IPS-NIHi7 (cell line): ENCODE data around the gene LEMD1.
"Not testable (repeated sequence)": the region's sequence is repeated elsewhere in the genome, so short reads cannot be mapped to it uniquely, and the experiment has no call there.

Source experiments
- DNase-seq: peaks from one replicate; pipeline ENCODE4 v3.0.0; 2012; ENCODE audit warnings: mixed read lengths; ENCODE audit errors: extremely low spot score

Gene LEMD1

DNA sequence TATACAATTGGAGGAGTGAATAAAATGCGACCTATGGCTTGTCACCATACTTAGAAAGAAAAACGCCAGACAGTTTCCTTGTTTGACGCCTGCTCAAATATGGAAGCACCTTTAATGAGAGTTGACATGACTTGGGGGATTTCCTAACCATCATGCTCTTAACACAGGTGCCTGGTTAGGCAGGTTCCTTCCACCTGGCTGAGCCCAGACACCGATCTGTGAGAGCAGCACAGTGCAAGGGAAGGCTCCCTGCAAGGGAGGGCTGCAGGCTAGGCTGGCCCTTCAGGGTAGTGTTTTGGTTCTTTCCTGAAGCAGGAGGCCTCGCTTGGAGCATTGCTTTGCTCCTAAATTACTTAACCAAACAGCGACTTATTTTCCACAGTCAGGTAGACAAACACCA lies 40.6 kb downstream of the LEMD1 start:
- DNase-seq = no peak

DNA sequence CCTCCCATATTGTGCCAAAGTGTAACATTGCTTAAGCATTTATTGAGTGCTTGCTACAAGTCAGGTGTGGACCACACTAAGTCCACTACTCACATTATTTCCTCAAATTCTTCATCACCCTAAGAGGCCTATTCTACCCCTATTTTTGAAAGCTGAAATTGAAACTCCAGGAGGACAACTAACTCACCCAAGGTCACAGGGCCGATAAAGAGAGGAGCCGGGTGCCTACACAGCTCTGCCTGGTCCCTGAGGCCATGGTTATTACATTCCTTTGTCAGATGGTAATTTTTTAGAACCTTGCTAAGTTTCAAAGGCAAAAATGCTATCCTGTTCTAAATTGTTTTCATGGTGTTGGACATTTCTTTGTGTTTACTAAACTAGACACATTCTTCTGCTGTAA lies 41.0 kb downstream of the LEMD1 start:
- DNase-seq = no peak

DNA sequence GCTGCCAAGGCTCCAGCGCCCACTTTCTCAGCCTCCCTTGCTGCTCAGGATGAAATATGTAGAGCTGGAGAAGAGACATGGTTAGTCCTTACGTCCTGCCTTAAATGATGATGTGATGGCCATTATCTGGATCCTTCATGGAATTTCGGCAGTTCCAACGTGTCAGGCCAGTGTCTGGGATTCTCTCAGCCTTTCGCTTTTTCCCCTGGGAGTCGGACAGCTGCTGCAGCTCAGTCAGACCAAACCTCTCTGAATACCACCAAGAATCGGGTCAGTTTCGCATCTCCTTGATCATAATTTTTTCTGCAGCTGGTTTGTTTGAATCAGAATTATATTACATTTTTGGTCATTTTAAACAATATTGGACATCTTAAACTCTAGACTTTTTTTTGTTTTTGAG lies 42.8 kb downstream of the LEMD1 start:
- no peak for DNase-seq

DNA sequence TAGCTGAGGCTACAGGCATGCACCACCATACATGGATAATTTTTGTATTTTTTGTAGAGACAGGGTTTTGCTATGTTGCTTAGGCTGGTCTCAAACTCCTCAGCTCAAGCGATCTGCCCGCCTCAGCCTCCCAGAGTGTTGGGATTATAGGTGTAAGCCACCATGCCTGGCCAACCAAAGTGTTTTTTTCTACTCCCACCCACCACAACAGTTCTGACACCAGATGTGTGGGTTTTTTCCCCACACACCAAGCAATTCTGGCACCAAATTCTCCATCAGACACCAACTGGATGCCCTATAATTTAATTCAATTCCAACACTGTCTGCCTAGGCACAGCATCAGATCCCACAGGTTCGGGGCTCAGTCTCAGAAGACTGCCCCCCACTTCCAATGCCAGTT lies 44.5 kb downstream of the LEMD1 start:
- no peak for DNase-seq

DNA sequence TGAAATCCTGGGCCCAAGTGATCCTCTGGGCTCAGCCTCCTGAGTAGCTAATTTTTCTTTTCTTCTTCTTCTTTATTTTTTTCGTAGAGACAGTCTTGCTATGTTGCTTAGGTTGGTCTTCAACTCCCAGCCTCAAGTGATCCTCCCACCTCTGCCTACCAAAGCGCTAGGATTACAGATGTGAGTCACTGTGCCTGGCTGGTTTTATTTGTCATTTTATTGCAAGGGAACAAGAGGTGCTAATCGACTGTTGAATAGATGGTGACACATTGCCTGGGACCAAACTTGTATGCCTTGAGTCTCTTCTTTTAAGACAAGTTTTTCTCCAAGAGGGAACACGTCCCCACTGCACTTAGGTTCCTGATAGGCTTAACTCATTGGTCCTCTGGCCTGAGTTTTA lies 45.1 kb downstream of the LEMD1 start:
- DNase-seq = no peak

DNA sequence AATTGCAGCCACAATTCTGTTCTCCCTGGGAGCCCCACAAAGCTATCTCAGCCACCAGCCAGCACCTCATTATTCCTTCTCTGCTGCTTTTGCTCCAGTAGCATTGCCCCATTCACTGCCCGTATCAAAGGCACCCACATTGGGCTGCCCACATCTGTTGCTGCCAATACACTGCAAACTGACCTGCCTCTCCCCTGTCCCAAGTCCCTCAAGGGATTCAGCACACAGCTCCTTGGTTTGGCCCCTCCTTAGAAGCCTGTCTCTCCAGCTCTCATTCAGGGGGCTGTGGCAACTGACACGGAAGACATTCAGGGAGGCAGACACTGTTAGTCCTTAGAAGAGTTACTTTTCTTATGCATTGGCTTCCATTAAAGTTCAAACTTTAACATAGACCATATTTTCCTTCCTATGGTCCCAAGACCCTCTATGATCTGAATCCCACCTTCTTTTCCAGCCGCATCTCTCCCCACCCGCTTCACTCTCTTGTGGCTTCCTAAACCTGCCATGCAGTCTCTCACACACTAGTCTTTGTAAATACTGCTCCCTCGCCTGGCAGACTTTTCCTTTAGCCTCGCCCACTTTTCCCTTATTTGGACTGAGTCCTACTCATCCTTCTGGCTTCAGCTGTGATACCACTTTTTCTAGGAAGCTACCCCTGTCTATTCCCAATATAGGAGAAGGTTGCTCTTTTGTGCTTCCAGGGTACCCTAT lies 45.9 kb downstream of the LEMD1 start:
- DNase-seq = peak; percentile 85

DNA sequence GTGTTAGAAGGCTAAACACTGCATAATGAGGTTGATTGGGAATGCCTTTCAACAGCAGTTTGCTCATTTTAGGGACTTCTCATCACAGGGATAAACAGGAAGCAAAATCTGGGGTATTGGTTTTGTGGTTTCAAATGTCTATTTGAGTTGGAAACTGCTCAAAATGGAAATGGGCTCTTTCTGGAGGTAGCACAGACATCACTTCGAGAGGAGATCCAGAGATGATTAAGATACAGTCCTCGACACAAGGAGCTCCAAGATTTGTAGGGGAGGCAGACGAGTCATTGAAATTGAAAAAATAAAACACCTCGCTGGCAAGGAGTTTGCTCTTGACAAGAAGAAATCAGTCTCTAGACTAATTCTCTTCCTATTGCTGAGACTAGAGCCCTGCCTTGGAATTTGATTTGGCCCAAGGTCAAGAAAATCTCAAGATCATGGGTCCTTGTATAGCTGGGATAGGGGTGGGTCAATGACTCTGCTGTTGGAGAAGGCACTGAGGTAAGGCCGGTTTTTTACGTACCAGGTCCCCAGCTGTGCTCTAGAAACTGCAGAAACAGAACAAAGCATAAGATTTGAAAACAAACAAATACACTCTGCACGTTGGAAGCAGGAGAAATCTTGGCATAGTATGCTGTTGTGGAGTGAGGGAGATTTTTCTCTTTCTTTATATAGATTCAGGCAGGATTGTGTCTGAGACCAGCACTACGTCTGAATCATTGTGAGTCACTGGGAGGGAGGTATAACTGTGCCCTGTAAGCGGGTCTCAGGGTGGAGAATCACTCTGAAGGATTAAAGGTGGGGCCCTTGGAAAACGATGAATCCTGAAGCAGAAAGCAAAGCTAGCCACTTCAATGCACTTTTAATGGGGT lies 47.4 kb downstream of the LEMD1 start:
- DNase-seq = no peak

DNA sequence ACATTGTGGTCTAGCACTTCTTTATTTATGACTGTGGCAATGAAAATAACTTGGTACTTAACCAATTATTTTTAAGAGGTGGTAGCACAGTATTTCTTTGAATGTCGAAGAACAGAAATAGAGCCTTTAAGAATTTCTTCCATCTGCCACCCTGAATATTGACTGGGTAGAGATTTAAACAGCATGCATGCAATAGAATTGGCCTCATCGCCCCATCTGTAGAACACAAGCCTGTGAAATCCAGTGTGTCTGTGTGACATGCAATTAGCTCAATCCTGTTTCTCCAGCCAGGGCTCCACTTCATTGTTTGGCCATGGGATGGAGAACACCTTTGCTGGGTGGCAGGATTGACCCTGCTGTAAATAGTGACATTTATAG lies 48.1 kb downstream of the LEMD1 start:
- DNase-seq = no peak

DNA sequence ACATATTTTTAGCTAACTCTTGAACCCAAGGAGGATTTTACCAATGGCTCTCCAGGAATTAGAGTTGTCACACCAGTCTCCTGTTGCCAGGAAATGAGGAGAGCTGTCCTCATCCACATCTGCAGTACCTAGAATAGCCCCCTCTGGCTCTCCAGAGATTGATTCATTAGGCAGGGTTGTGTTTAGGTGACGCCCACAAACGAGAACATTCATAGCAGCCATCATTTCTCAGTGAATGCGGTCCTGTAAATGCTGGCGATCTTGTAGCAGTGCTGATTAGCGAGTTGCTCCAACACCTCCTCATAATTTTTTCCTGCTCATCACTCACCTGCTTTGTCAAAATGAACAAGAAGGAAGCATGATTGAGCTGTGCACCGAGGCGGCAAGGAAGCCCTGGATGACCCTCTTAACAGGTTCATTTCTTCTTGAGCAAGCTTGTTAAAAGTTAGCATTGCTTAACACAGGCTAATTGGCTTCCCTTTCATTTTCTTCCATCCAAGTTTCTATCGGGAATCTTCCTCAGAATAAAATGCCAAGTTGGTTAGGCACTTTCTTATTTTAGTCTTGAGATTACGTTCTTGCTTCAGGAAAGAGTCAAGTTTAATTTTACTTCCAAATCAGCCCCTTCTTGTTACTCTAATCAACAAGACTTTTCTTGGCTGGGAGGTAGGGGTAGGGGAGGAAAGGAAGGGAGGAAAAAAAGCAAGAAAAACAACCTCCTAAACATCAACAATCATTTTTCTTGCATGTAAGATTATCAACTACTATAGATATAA lies 48.6 kb downstream of the LEMD1 start:
- DNase-seq = no peak

DNA sequence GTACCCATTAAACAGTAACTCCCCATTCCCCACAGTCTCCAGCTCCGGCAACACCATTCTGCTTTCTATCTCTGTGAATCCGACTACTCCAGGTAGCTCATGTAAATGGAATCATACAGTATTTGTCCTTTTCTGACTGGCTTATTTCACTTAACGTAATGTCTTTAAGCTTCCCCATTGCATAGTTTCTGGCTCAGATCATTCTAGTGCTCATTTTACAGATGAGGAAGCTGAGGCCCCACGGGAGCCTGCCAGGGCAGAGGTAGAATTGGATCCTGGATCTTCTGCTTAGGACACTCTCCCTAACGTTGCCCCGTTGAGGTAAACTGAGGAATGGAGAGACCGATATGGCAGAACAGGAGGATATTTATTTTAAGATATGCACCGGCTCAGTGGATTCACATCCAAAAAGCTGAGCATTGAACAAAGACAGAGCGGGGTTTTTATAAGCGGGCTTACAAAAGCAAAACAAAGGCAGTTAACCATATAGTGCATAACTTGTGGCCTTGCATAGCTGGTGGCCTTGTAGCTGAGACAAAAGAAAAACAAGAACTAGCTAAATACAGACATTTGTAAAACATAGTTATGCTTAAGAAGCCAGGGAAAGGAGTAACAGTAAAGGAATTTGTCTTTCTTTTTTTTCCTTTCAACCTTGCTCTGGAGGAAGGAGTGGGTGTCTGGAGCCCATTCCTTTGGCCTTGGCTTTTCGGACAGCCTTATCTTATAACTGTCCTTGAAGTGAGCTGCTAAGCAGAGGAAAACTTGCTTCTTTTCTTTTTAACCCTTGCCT lies 49.8 kb downstream of the LEMD1 start:
- no peak for DNase-seq

DNA sequence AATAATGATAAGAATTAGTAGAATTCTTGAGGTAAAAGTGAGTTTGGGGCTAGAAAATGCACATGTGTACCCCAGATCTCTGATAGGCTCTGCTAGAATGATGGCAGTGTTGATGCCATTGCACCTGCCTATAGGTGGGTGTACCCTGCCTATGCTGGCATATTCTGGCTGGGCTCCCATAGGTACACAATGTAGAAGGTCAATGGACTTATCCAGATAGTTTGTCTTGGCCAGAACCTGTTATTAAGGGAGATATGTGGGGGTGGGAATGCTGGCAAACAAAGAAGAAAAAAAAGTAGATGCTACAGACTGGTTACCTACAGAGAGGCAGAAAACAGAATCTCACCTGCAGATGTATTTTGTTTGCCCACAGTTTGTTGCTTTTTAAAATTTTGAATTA lies 51.1 kb downstream of the LEMD1 start:
- no peak for DNase-seq

DNA sequence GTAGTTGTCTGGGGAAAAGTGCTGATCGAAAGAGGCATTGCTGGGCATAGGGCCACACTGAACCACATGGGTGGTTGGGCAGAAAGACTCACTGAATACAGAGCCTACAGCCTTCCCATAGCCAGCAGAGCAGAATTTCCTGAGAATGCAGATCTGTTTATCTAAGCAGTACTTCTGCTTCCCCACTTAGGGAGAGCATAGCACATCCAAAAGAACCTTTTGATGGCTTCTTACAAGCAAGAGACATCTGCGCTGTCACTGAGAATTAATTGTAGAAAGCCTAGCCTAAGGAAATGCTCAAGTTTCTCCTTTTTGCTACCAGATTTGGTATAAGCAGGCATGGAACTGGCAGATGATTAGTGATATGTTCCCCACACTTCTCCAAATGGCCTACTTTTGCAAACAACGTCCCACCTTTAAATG lies 52.1 kb downstream of the LEMD1 start:
- DNase-seq = no peak

DNA sequence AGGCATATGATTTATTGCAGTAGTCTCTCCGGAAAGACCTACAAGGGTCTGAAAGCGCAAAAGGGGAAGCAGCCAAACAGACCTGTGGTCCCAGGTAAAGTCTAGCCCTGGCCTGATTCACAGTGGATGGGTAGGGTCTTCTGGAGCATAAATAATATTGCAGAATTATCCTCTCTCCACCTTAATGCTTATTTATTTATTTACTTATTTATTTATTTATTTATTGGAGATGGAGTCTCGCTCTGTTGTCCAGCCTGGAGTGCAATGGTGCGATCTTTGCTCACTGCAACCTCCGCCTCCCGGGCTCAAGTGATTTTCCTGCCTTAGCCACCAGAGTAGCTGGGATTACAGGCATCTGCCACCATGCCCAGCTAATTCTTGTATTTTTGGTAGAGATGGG lies 53.4 kb downstream of the LEMD1 start:
- no peak for DNase-seq

DNA sequence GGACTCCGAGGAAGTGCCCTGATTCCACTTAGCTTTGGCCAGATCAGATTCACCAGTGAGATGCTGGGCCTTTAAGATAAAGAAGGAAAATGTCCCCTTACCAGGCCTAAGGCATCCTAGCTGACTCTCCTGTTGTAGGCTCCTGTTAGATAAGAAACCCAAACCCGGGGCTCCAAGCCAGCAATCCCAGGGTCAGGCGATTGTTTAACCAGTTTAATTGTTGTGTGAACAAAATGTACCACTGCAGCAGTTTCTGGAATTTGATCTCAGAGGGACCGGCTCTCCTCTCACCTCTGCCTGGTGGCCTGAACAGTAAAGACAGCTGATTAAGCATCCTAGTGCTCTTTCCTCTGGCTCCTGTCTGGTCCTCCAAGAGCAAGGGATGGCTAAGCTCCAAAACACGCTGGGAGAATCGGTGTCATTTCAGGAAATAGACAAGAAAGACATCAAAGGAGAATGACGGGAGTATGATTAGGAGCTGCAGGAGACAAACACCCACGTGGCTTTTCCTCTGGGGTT lies 55.9 kb downstream of the LEMD1 start:
- DNase-seq = no peak

DNA sequence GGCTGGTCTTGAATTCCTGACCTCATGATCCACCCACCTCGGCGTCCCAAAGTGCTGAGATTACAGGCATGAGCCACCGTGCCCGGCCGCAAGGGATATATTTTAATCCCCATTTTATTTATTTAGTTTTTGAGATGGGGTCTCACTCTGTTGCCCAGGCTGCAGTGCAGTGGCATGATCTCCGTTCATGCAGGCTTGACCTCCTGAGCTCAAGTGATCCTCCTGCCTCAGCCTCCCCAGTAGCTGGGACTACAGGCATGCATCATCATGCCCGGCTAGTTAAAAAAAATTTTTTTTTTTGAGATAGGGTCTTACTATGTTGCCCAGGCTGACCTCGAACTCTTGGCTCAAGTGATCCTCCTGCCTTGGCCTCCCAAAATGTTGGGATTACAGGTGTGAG lies 56.8 kb downstream of the LEMD1 start:
- DNase-seq = not testable (repeated sequence)

DNA sequence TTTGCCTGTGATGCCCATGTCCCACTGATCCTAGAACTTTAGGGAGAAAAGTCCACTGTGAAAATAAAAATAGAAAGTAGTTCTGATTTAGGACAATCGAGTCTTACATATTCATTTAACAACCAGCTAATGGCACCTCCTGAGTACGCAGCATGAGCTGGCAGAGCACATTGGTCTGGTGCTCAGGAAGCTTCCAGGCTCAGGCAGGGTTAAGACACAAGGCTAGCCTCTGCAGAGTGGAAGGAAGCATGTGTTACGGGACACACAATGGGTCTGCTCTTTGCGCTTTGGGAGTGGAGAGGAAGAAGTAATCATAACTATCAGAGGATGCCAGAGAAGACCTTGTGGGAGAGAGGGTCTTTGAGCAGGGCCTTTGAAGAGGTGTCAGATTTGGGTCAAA lies 61.0 kb downstream of the LEMD1 start:
- DNase-seq = no peak

DNA sequence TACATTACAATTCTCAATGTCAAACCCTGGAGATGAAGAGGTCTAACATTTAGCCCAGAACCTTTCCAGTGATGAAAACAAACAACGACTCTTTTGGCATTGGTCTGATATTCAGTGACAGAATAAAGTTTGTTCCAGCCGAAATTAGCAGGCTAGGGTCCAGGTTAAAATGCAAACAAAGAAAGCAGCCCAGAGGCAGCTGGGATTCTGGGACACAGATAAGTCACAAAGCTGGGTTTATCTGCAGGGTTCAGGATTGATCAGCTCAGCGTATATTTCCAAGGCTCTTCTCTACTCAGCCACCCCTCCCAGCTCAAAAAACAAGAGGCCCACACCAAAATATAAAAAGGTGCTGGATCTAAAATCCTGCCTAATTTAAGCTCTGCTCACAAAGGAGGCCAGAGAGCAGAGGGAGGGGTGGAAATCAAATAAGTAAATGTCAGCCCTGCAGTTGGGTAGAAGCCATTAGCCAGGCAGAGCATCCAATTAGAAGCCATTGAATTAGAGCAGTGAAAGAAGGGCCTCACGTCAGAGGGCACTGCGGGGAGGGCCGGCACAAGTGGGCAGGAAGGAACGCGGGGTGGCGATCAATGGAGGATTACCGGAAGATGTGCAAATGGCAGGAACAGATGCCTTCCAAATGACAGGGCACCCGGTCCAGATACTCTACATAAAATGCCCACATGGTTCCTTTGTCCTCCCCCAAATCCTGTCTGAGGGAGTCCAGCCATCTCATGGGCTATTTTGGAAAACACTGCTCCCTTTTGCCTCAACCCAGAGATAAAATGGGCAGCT lies 61.9 kb downstream of the LEMD1 start:
- no peak for DNase-seq

DNA sequence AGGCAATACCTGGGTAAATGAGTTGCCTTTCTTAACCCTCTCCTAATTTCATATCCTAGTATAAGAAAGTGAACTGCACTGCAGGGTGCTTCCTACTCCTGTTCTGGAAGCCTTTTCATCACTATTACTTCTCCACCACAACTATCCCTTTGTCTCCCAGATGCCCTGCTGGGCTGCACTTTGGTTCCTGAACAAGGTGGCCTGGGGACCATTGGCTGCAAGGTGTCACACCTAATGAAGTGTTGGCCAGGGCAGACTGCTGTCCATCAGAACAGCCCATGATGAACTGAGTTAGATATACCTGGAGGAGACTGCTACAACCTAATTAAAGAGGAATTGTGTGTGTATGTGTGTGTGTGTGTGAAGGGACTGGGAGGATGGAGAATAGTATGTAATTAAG lies 63.3 kb downstream of the LEMD1 start:
- no peak for DNase-seq

DNA sequence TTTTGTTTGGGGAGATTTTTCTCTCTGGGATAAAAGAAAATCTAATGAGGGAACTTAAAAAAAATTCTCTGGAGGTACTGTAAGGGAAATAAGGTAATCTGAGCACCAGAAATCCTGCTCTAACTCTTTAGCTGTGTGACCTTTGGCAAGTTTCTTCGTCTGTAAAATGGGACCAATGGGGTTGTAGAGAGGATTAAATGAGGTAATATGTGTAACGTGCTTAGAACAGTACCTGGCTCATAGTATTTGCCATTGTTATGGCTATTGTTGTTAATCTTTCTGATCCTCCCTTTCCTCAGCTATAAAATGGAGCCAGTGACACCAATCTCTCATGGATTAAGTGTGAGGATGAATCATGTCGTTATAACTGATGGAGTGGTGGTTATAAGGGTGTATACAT lies 64.3 kb downstream of the LEMD1 start:
- no peak for DNase-seq

DNA sequence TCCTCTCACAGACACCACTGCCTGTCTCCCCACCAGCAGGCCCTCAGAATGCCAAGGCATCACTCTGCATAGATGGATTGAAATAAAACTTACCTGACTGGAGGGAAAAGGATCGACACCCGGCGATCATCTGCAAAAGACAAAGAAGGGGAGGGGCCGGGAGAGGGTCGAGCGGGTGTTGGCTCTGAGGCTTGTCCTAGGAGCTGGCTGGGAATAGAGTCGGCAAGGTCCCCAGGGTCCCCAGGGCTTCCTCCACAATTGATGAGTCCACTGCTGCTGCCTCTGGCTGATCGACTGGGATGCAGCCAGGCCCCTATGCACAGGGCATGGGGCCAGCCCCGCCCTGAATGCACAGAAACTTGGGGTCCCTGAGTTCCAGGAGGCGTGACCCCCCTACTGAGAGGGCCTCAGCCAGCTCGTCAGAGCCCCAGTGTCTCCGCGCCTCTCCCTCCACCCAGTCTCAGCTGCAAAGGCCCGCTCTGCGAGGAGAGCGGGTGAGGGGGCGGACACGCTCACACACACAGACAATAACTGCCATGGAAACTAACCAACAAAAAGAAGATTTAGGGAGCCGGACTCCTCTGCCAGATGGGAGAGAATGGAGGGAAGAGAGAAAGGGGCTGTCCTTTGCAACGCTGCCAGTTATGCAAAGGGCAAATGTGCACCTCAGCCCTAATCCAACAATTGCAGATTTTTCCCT lies 65.3 kb downstream of the LEMD1 start, which contains the start of gene KLHDC8A:
Gene KLHDC8A, minus strand, starts transcription at position 483 of the 700 bp plus-strand sequence. CDS start 13,318 bp downstream, outside the sequence.
- no peak for DNase-seq
